ENCODE results near the gene SNRPA. TPM values are rescaled to one million over a fixed set of nuclear protein-coding genes. Genes with fewer than 3 reads are reported as not detected.

The SNRPA gene
- total and polyA plus RNA-seq, 2 of the 13 experiments (the other 11 are each of a cell fraction or from before 2014, with no cell fraction given) = 59.6 to 162 TPM

DNA sequence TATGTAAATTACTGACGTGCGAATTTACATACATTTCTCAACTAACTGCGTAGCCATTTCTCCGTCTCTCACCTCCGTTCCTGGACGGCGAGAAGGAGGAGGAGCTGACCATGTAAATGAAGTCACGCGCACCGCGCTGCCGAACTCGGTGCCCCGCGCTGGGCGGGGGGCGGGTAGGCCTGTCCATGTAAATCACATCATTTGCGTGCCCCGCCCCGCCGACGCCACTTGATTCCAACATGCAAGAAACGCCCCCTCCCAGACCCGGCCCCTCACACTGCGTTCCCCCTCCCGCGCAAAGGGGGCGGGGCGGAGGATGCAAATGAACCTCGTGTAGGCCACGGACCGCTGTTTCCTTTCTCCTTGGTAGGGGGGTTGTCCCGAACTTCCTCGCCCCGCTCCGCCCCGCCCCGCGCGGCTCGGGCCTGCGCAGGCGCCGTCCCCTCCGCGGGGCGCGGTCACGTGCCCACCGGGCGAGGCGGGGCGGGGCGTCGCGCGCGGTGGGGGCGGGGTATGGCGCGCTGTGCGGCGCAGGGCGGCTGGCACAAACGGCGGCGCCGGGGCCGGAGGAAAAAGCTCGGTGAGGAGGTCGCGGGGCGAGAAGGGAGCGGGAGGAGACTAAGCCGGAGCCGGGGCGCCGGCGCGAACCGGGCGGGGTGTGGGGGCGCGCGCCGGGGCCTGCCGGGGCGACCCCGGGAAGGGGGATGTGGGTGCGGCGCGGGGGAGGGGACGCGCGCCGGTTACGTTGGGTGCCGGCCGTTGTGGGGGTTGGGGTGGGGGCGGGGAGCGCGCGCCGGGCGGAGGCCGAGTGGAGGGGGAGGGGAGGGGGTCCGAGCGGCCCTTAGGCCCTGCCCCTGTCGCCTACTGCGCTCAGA lies 47.9 kb downstream of the SNRPA start, which contains the start of gene EGLN2 (continued):
- TF ChIP-seq NCOA1 (CRISPR knock-in tag; IDR thresholded peaks at IDR 0.05) (no peak), CREM (IDR thresholded peaks at IDR 0.05) (peak; percentile 34; the same call in 1 of the 2 replicates), CREM (CRISPR knock-in tag; IDR thresholded peaks at IDR 0.05) (no peak), DPF2 (CRISPR knock-in tag; IDR thresholded peaks at IDR 0.05; ENCODE audit: borderline replicate concordance, low read depth) (no peak), ZNF543 (CRISPR knock-in tag; IDR thresholded peaks at IDR 0.05) (no peak), BCL6 (CRISPR knock-in tag; IDR thresholded peaks at IDR 0.05) (peak; percentile 45; the same call in 1 of the 2 replicates), MYC (CRISPR knock-in tag; IDR thresholded peaks at IDR 0.05; ENCODE audit: borderline replicate concordance) (peak; percentile 41; the same call in 1 of the 2 replicates), SMAD9 (CRISPR knock-in tag; IDR thresholded peaks at IDR 0.05) (no peak), SNAPC2 (CRISPR knock-in tag; IDR thresholded peaks at IDR 0.05) (peak; percentile 75; the same call in 1 of the 2 replicates), ZFY (CRISPR knock-in tag; IDR thresholded peaks at IDR 0.05) (peak; percentile 0; the same call in 1 of the 2 replicates), BHLHE40 (IDR thresholded peaks at IDR 0.05; ENCODE audit: low read length) (peak; percentile 94), ZNF17 (CRISPR knock-in tag; IDR thresholded peaks at IDR 0.05) (no peak), RBM22 (optimal IDR thresholded peaks at IDR 0.05; ENCODE audit: low read length) (no peak), PCBP1 (IDR thresholded peaks at IDR 0.05; ENCODE audit: borderline replicate concordance, low read depth, low read length) (0 out of 2 replicates have a peak, but pooled peaks have one; percentile 50), ZSCAN31 (CRISPR knock-in tag; IDR thresholded peaks at IDR 0.05; ENCODE audit: low read depth) (0 out of 2 replicates have a peak, but pooled peaks have one; percentile 7), ZNF761 (CRISPR knock-in tag; conservative IDR thresholded peaks at IDR 0.05) (no peak), POLR2G (IDR thresholded peaks at IDR 0.05; ENCODE audit: low read depth, low read length) (peak; percentile 62), ZNF746 (CRISPR knock-in tag; IDR thresholded peaks at IDR 0.05) (no peak), DMAP1 (CRISPR knock-in tag; IDR thresholded peaks at IDR 0.05) (0 out of 2 replicates have a peak, but pooled peaks have one; percentile 3)
- TF ChIP-seq, protein P1, sequence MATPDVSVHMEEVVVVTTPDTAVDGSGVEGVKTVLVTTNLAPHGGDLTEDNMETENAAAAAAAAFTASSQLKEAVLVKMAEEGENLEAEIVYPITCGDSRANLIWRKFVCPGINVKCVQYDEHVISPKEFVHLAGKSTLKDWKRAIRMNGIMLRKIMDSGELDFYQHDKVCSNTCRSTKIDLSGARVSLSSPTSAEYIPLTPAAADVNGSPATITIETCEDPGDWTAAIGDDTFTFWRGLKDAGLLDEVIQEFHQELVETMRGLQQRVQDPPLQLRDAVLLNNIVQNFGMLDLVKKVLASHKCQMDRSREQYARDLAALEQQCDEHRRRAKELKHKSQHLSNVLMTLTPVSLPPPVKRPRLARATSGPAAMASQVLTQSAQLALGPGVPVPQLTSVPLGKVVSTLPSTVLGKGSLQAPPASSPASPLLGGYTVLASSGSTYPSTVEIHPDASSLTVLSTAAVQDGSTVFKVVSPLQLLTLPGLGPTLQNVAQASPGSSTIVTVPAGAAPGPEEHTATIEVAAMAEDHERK (CRISPR knock-in tag; IDR thresholded peaks at IDR 0.05; ENCODE audit: low read depth) = 0 out of 2 replicates have a peak, but pooled peaks have one; percentile 3
- TF ChIP-seq, protein P2, sequence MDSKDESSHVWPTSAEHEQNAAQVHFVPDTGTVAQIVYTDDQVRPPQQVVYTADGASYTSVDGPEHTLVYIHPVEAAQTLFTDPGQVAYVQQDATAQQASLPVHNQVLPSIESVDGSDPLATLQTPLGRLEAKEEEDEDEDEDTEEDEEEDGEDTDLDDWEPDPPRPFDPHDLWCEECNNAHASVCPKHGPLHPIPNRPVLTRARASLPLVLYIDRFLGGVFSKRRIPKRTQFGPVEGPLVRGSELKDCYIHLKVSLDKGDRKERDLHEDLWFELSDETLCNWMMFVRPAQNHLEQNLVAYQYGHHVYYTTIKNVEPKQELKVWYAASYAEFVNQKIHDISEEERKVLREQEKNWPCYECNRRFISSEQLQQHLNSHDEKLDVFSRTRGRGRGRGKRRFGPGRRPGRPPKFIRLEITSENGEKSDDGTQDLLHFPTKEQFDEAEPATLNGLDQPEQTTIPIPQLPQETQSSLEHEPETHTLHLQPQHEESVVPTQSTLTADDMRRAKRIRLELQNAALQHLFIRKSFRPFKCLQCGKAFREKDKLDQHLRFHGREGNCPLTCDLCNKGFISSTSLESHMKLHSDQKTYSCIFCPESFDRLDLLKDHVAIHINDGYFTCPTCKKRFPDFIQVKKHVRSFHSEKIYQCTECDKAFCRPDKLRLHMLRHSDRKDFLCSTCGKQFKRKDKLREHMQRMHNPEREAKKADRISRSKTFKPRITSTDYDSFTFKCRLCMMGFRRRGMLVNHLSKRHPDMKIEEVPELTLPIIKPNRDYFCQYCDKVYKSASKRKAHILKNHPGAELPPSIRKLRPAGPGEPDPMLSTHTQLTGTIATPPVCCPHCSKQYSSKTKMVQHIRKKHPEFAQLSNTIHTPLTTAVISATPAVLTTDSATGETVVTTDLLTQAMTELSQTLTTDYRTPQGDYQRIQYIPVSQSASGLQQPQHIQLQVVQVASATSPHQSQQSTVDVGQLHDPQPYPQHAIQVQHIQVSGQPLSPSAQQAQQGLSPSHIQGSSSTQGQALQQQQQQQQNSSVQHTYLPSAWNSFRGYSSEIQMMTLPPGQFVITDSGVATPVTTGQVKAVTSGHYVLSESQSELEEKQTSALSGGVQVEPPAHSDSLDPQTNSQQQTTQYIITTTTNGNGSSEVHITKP (CRISPR knock-in tag; IDR thresholded peaks at IDR 0.05; ENCODE audit: low read depth) = 0 out of 2 replicates have a peak, but pooled peaks have one; percentile 36
- TF ChIP-seq, protein P3, sequence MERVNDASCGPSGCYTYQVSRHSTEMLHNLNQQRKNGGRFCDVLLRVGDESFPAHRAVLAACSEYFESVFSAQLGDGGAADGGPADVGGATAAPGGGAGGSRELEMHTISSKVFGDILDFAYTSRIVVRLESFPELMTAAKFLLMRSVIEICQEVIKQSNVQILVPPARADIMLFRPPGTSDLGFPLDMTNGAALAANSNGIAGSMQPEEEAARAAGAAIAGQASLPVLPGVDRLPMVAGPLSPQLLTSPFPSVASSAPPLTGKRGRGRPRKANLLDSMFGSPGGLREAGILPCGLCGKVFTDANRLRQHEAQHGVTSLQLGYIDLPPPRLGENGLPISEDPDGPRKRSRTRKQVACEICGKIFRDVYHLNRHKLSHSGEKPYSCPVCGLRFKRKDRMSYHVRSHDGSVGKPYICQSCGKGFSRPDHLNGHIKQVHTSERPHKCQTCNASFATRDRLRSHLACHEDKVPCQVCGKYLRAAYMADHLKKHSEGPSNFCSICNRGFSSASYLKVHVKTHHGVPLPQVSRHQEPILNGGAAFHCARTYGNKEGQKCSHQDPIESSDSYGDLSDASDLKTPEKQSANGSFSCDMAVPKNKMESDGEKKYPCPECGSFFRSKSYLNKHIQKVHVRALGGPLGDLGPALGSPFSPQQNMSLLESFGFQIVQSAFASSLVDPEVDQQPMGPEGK (CRISPR knock-in tag; IDR thresholded peaks at IDR 0.05) = peak; percentile 88

All from HepG2 (cell line).